Measurements from ENCODE around the gene REXO5.

DNA sequence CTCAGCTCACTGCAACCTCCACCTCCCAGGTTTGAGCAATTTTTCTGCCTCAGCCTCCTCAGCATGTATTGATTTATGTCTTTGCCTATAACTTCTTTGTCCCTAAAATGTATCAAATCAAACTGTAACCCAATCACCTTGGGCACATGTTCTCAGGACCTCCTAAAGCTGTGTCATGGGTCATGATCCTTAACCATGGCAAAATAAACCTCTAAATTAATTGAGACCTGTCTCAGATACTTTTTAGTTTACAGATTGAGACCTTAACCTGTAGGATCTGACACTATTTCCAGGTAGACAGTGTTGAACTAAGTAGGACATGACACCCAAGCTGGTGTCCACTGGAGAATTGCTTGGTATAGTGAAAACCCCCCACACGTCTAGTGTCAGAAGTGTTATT lies 45.2 kb upstream of the REXO5 start:
- TF ChIP-seq POU2F2 (IDR thresholded peaks at IDR 0.05; ENCODE audit: borderline replicate concordance, low read depth, low read length) (no peak), SMC3 (IDR thresholded peaks at IDR 0.05; ENCODE audit: borderline replicate concordance, low read length) (no peak), ZZZ3 (IDR thresholded peaks at IDR 0.05; ENCODE audit: control insufficient read depth, insufficient read length, low read depth) (no peak), NR2C1 (IDR thresholded peaks at IDR 0.05) (no peak), NFXL1 (IDR thresholded peaks at IDR 0.05; ENCODE audit: borderline replicate concordance) (no peak), MEF2A (IDR thresholded peaks at IDR 0.05; ENCODE audit: insufficient read depth, low read depth, low read length) (no peak)
